SH-SY5Y (cell line): Measurements from ENCODE around the gene DAAM1.

ENCODE experiments used
- GATA2 ChIP-seq: IDR thresholded peaks from 2 replicates; pipeline ENCODE4 v1.6.1; 2011; ENCODE audit warnings: mild to moderate bottlenecking, low read depth, low read length
- GATA3 ChIP-seq: IDR thresholded peaks from 2 replicates; pipeline ENCODE4 v1.6.1; 2011; ENCODE audit warnings: low read depth, mild to moderate bottlenecking, low read length, moderate library complexity

- TF ChIP-seq GATA2 (no peak), GATA3 (no peak)
Observed at GRCh38 chr14:59417311-59417710, 228.8 kb downstream of the DAAM1 start.
